ENCODE results near the gene BMPR1B. TPM values are rescaled to one million over a fixed set of nuclear protein-coding genes. Genes with fewer than 3 reads are reported as not detected.
"Not testable (repeated sequence)": the region's sequence is repeated elsewhere in the genome, so short reads cannot be mapped to it uniquely, and the experiment has no call there.

BMPR1B gene
- total RNA-seq, 2 donors from 2014 or later, result 28.6 to 59.8 TPM

GRCh38 chr4:95051702-95052020 lies 293.9 kb downstream of the BMPR1B start:
- 28% methylated on average over 2 of the region's 2 CpGs for WGBS
- Histone ChIP-seq H3K27me3 (replicated peaks; ENCODE audit: insufficient read depth) (no peaks in the 10 kb centered on the region), H3K36me3 (no peaks in the 10 kb centered on the region), H3K27ac (peak overlapping the region in 1 of 2 donors; percentile 63), H3K9me3 (no peaks in the 10 kb centered on the region), H3K4me3 (no peak overlapping the region), H3K4me1 (replicated peaks) (no peaks in the 10 kb centered on the region)
- no peak for DNase-seq (ENCODE audit: low spot score)
- intact Hi-C loops (cut with DNase I), result no loop called here
- TF ChIP-seq POLR2A (IDR thresholded peaks at IDR 0.05), result no peak
- no peak for TF ChIP-seq POLR2AphosphoS5 (IDR thresholded peaks at IDR 0.05)
- TF ChIP-seq CTCF (IDR thresholded peaks at IDR 0.05), result no peak

- WGBS, result 94% methylated on average over 1 of the region's 1 CpG
- no peak for TF ChIP-seq POLR2AphosphoS5 (IDR thresholded peaks at IDR 0.05)
- TF ChIP-seq POLR2A (IDR thresholded peaks at IDR 0.05), result no peak
- TF ChIP-seq CTCF (IDR thresholded peaks at IDR 0.05), result no peak
- no peak for DNase-seq (ENCODE audit: low spot score)
- H3K27ac ChIP-seq, result no peak overlapping the region
- intact Hi-C loops (cut with DNase I), result no loop called here
- H3K27me3 ChIP-seq (replicated peaks; ENCODE audit: insufficient read depth), result no peaks in the 10 kb centered on the region
- no peak overlapping the region for H3K4me3 ChIP-seq
- H3K36me3 ChIP-seq, result no peaks in the 10 kb centered on the region
- H3K4me1 ChIP-seq (replicated peaks), result no peaks in the 10 kb centered on the region
- H3K9me3 ChIP-seq, result no peaks in the 10 kb centered on the region
These were observed 301.2 kb downstream of the BMPR1B start for GRCh38 chr4:95058991-95059390.

GRCh38 chr4:95059663-95060062 lies 301.9 kb downstream of the BMPR1B start:
- Histone ChIP-seq H3K9me3 (no peaks in the 10 kb centered on the region), H3K27me3 (replicated peaks; ENCODE audit: insufficient read depth) (no peaks in the 10 kb centered on the region), H3K4me3 (no peak overlapping the region), H3K36me3 (no peaks in the 10 kb centered on the region), H3K4me1 (replicated peaks) (no peaks in the 10 kb centered on the region), H3K27ac (no peak overlapping the region)
- no peak for TF ChIP-seq CTCF (IDR thresholded peaks at IDR 0.05)
- 92% methylated on average over 1 of the region's 1 CpG for WGBS
- DNase-seq (ENCODE audit: low spot score), result no peak
- intact Hi-C loops (cut with DNase I), result no loop called here

GRCh38 chr4:95061220-95061619 lies 303.5 kb downstream of the BMPR1B start:
- H3K27ac ChIP-seq, result no peak overlapping the region
- 76% methylated on average over 2 of the region's 2 CpGs for WGBS
- TF ChIP-seq POLR2AphosphoS5 (IDR thresholded peaks at IDR 0.05), result no peak
- no peak for TF ChIP-seq CTCF (IDR thresholded peaks at IDR 0.05)
- TF ChIP-seq POLR2A (IDR thresholded peaks at IDR 0.05), result no peak
- no peaks in the 10 kb centered on the region for H3K36me3 ChIP-seq
- intact Hi-C loops (cut with DNase I), result no loop called here
- no peaks in the 10 kb centered on the region for H3K27me3 ChIP-seq (replicated peaks; ENCODE audit: insufficient read depth)
- no peak overlapping the region for H3K4me3 ChIP-seq
- H3K9me3 ChIP-seq, result no peaks in the 10 kb centered on the region
- H3K4me1 ChIP-seq (replicated peaks), result no peaks in the 10 kb centered on the region
- DNase-seq (ENCODE audit: low spot score), result no peak

GRCh38 chr4:95061801-95062200 lies 304.0 kb downstream of the BMPR1B start:
- H3K4me3 ChIP-seq; H3K27ac ChIP-seq; H3K4me1 ChIP-seq (replicated peaks); H3K9me3 ChIP-seq; intact Hi-C loops (cut with DNase I); DNase-seq (ENCODE audit: low spot score); H3K27me3 ChIP-seq (replicated peaks; ENCODE audit: insufficient read depth); H3K36me3 ChIP-seq: not testable (repeated sequence)
- 84% methylated on average over 4 of the region's 4 CpGs for WGBS

- Histone ChIP-seq H3K9me3 (no peaks in the 10 kb centered on the region), H3K4me3 (no peak overlapping the region), H3K27me3 (replicated peaks; ENCODE audit: insufficient read depth) (no peaks in the 10 kb centered on the region), H3K27ac (no peak overlapping the region), H3K4me1 (replicated peaks) (no peaks in the 10 kb centered on the region), H3K36me3 (no peaks in the 10 kb centered on the region)
- intact Hi-C loops (cut with DNase I), result no loop called here
- TF ChIP-seq POLR2A (IDR thresholded peaks at IDR 0.05), result no peak
- TF ChIP-seq POLR2AphosphoS5 (IDR thresholded peaks at IDR 0.05), result no peak
- TF ChIP-seq CTCF (IDR thresholded peaks at IDR 0.05), result no peak
- no peak for DNase-seq (ENCODE audit: low spot score)
- 34% methylated on average over 1 of the region's 1 CpG for WGBS
These were observed 308.3 kb downstream of the BMPR1B start for GRCh38 chr4:95066050-95066449.

All from prostate gland (tissue), 2 donors.